Measurements from ENCODE around the gene ZBTB7B.

DNA sequence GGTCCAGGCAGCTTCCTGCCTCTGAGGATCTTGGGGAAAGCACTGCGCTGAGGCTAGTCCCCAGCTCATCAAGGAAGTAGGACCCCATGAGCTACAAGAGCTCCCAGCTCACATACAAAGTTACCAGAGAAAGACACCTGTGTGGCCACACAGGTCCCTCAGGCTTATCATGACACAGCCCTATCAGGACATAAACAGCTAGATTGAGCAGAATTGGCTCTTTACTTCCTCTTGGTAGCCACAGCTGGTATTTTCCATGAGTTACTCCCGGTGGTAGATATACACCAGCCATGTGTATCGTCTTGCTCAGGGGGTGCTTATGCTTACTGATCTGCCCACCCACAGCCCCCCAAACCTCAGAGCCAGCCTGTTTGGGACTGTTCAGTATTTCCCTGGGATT is 8.0 kb upstream of the ZBTB7B start:
- TF ChIP-seq SMAD2 (IDR thresholded peaks at IDR 0.05; ENCODE audit: low read depth, low read length), result no peak
- no peak for TF ChIP-seq CBFB (CRISPR knock-in tag; IDR thresholded peaks at IDR 0.05)
- TF ChIP-seq, protein P1, sequence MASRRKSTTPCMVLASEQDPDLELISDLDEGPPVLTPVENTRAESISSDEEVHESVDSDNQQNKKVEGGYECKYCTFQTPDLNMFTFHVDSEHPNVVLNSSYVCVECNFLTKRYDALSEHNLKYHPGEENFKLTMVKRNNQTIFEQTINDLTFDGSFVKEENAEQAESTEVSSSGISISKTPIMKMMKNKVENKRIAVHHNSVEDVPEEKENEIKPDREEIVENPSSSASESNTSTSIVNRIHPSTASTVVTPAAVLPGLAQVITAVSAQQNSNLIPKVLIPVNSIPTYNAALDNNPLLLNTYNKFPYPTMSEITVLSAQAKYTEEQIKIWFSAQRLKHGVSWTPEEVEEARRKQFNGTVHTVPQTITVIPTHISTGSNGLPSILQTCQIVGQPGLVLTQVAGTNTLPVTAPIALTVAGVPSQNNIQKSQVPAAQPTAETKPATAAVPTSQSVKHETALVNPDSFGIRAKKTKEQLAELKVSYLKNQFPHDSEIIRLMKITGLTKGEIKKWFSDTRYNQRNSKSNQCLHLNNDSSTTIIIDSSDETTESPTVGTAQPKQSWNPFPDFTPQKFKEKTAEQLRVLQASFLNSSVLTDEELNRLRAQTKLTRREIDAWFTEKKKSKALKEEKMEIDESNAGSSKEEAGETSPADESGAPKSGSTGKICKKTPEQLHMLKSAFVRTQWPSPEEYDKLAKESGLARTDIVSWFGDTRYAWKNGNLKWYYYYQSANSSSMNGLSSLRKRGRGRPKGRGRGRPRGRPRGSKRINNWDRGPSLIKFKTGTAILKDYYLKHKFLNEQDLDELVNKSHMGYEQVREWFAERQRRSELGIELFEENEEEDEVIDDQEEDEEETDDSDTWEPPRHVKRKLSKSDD (conservative IDR thresholded peaks at IDR 0.05; ENCODE audit: low read length), result no peak
- TF ChIP-seq ZNF766 (CRISPR knock-in tag; conservative IDR thresholded peaks at IDR 0.05), result no peak
- no peak for TF ChIP-seq ZNF551 (CRISPR knock-in tag; IDR thresholded peaks at IDR 0.05)
- TF ChIP-seq ELF1 (tag; IDR thresholded peaks at IDR 0.05), result no peak
- peak; percentile 94; the same call in 1 of the 2 replicates for TF ChIP-seq ZBED1 (IDR thresholded peaks at IDR 0.05)
- TF ChIP-seq ZNF217 (CRISPR knock-in tag; IDR thresholded peaks at IDR 0.05), result no peak
- TF ChIP-seq PURB (CRISPR knock-in tag; IDR thresholded peaks at IDR 0.05; ENCODE audit: low read depth), result no peak
- TF ChIP-seq STAT5B (CRISPR knock-in tag; IDR thresholded peaks at IDR 0.05), result no peak
- no peak for TF ChIP-seq ZFP1 (CRISPR knock-in tag; IDR thresholded peaks at IDR 0.05)
- TF ChIP-seq IRF2 (CRISPR knock-in tag; IDR thresholded peaks at IDR 0.05), result no peak

All from K562 (cell line).